Renal cortex interstitium (tissue), 15 donors: ENCODE data around the gene CFAP47. TPM values are rescaled to one million over a fixed set of nuclear protein-coding genes. Genes with fewer than 3 reads are reported as not detected.
"Not testable (repeated sequence)": the region's sequence is repeated elsewhere in the genome, so short reads cannot be mapped to it uniquely, and the experiment has no call there.

Experiments used
- DNase-seq, 11 donors: peaks; one replicate each; pipeline ENCODE4 v3.0.0-alpha.2; 2013; ENCODE audit warnings: low read depth in 9 of 11, low spot score in 4 of 11; ENCODE audit errors: extremely low read depth in 1 of 11
- long read RNA-seq, 16 experiments: transcript quantifications; one replicate each; lab custom pipeline, GENCODE V29; 2026
- polyA plus RNA-seq, 3 donors: library from polyadenylated mRNA; unstranded; fragments of 120-200 nt; gene quantifications; one replicate each; pipeline ENCODE4 v1.2.1, GENCODE V29; 2013; ENCODE audit not compliant: insufficient read length in 3 of 3

CFAP47 gene
- polyA plus RNA-seq, result under 1 TPM; 0.75 to 0.82 (median 0.76) TPM
- long read RNA-seq, donor 1, result 0 reads
- long read RNA-seq, donor 2, result 0 reads
- long read RNA-seq, donor 3, result 0 reads
- long read RNA-seq, donor 4, result 0 reads
- long read RNA-seq, donor 5, result 0 reads
- long read RNA-seq, donor 6, result 0 reads
- long read RNA-seq, donor 7, result 0 reads
- long read RNA-seq, donor 8, result 0 reads
- long read RNA-seq, donor 9, result 0 reads
- long read RNA-seq, donor 10, result 0 reads
- long read RNA-seq, donor 11, result 0 reads
- long read RNA-seq, donor 12, result 0 reads
- long read RNA-seq, donor 13, result 0 reads
- long read RNA-seq, donor 14, result 0 reads
- long read RNA-seq, donor 15, result 0 reads
- long read RNA-seq, donor 16, result 0 reads

GRCh38 chrX:35919536-35920309 is at the start of gene CFAP47:
Gene CFAP47, plus strand, starts transcription at chrX:35919734. Its CDS starts 66 bp downstream, at chrX:35919800.
- DNase-seq, result peak; percentile 10 to 56 (median 49)

DNA sequence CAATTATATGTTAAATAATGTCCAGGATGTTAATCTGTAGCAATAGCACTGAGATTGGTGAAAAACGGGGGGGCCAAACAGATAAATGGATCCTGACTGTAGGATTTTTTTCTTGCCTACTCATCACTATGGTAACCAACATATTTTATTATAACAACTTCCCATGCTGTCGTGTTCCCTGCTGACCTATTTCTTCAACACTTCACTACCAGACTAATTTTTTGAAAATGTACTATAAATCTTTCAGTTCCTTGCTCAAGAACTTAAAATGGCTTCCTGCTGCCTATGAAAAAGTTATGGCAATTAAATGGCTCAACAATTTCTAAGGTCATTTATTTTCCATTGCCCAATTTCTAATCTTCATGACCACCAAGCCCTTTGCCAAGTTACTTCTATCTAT is 38.9 kb upstream of the CFAP47 start:
- no peak for DNase-seq

DNA sequence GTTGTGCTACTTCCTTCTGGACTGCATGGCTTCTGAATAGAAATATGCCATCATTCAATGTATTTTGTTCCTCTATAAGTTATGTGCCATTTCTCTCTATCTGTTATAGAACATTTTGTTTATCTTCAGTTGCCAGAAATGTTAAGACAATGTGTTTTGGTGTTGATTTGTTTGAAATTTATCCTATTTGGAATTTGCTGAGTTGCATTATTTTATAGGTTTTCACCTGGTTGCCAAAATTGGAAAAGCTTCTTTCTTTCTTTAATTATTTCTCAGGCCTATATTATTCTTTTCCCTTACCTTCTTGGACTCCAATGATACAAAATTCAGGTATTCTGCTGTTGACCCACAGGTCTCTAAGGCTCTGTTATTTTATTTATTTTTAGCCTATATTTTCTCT is 33.4 kb upstream of the CFAP47 start:
- DNase-seq, result no peak

DNA sequence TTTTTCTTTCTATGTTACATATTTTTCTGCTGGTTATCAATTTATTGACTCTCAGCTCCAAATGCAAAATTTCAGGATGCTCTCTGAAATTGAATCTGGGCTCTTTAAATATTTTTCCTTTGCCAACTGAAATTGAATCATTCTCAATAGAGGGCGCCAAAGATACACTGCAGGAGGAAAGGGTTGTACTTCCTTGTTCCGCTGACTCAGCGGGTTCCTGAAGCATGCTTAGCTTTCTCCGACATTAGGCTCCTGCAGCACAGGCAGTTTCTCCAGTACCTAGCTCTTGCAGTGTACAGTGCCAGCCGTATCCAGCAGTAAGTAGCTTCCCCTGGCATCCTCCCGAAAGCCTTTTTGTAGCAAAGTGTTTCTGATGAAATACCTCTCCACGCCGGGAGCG is 28.8 kb upstream of the CFAP47 start:
- DNase-seq, result peak; percentile 3 to 33 (median 17)

DNA sequence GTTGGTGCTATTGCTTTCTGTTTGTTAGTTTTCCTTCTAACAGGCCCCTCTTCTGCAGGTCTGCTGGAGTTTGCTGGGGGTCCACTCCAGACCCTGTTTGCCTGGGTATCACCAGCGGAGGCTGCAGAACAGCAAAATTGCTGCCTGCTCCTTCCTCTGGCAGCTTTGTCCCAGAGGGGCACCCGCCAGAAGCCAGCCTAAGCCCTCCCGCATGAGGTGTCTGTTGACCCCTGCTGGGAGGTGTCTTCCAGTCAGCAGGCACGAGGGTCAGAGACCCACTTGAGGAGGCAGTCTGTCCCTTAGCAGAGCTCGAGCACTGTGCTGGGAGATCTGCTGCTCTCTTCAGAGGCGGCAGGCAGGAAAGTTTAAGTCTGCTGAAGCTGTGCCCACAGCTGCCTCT is 67.3 kb downstream of the CFAP47 start:
- not testable (repeated sequence) for DNase-seq

GRCh38 chrX:36007207-36007606 is 87.7 kb downstream of the CFAP47 start:
- no peak for DNase-seq

DNA sequence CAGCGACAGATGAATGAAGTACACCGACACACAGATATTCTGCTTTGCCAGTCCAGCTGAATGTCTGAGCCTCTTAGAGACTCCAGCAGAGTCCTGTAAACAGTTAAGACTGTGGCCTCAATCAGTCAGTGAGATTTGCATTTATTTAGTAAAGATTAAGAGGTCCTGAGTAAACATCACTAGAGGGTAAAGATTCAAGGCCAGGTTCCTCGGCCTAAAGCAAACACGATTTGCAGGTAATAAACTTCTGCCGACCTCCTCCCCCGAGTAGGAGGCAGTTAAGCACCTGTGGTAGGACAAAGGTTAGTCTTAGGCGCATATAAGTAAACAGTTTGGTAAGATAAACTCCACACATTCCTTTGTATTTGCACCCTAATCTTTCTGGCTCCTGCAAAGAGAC is 99.6 kb downstream of the CFAP47 start:
- DNase-seq, result no peak

DNA sequence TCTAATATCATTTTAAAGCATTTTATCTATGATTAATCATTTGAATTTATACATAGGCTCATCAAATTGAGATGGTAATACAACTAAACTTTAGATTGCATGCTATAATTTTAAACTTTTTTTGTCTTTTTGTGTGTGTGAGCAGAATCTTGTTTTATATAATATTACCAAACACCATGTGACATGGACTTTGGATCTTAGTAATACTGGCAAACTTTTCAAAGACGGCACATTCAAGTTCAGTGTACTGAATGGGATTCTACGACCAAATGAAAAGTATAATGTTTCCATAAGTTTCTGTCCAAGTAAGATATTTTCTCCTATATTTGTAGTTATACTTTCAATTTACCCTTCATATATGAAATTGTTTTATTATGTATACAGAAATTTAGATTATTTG is 116.0 kb downstream of the CFAP47 start:
- DNase-seq, result no peak

DNA sequence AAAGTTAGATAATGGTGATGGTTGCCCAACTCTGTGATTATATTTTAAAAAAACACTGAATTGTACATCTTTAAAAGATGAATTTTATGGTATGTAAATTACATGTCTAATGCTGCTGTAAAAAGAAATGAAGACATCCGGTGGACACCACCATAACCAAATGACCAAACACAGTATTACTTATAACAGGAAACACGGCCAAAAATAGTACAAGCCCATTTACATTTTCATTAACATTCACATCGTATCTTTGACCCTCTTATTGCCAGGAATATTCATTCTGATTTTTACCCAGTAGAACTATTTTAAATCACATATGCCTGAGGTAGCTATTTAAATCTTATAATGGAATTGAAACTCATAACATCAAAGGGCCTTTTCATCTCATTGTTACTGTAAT is 143.2 kb downstream of the CFAP47 start:
- DNase-seq, result no peak

DNA sequence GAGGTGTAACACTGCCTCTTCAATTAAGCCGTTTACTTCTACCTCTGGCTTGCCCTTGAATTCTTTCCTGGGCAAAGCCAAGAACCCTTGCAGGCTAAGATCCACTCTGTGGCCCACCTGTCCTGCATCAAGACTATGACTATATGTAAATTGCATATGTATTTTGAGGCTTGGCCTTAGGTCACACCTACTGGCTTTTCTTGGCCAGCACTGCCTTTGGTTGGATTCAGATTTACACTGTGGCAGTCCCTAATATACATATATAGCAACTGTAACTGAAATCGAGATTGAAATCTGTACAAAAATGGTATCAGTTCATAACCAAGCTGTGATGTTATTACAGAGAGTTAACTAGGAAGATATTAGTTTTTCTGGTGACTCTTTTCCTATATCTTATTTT is 151.5 kb downstream of the CFAP47 start:
- DNase-seq, result no peak

GRCh38 chrX:36075009-36075408 is 155.5 kb downstream of the CFAP47 start:
- not testable (repeated sequence) for DNase-seq

GRCh38 chrX:36083256-36083655 is 163.7 kb downstream of the CFAP47 start:
- no peak for DNase-seq

- no peak for DNase-seq
These were observed 167.8 kb downstream of the CFAP47 start for GRCh38 chrX:36087366-36087765.

DNA sequence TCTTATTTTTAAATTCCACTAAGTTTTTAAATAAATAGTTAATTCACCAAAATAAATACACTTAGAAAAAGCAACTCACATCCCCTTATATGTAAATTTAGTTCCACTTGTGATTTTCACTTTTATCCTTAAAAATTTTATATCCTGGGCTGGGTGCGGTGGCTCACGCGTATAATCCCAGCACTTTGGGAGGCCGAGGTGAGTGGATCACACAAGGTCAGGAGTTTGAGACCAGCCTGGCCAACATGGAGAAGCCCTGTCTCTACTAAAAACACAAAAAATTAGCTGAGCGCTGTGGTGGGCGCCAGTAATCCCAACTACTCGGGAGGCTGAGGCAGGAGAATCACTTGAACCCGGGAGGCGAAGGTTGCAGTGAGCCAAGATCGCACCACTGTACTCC is 169.4 kb downstream of the CFAP47 start:
- not testable (repeated sequence) for DNase-seq

DNA sequence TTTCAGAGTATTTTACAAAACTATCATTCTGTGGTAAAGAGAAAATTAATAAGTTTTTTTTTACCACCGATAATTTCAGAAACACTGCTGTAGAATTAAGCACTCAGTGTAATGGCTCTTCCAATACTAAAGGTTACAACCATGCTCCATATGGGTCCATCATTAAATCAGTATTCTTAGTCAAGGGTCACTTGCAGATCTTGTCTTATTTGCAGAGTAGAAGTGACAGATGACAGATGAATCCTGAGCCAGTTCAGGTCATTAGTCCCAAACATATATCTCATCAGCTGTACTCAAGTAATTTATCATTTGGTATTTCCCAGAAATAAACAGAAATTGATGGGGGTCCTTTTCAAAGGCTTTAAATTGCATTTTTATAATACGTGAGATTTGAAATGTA is 182.9 kb downstream of the CFAP47 start:
- DNase-seq, result no peak

DNA sequence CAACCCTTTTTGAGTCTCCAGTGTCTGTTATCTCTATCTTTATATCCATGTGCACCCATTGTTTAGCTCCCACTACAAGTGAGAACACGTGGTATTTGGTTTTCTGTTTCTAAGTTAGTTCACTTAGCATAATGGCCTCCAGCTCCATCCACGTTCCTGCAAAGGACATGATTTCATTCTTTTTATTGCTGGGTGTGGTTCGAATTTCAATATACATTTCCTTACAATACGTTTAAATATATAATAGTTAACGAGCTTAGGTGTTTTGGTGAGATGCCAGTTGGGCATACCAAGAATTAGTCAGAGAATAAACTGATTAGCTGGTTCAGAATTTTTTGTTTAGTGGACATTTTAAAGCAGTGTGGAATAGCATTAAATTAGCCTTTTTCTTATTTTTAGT is 196.7 kb downstream of the CFAP47 start:
- DNase-seq, result no peak

- no peak for DNase-seq
These were observed 239.7 kb downstream of the CFAP47 start for GRCh38 chrX:36159254-36159653.

- no peak for DNase-seq
These were observed 240.5 kb downstream of the CFAP47 start for GRCh38 chrX:36160081-36160480.

DNA sequence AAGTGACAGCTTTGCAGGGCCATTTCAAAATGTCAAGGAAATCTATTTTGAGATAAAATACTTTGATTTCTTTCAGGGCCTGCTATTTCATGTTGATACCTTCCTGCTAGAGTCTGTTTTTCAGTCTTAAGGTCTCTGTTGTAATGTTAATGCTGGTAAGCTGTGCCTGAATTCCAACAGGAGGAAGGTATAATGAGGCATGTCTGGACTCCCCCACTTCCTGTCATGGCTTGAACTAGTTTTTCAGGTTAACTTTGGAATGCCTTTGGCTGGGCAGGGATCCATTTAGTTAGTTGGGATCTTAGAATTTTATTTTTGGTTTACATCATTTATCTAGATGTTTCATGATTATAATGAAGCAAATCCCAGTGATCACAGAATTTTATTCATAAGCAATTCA is 279.0 kb downstream of the CFAP47 start:
- no peak for DNase-seq

DNA sequence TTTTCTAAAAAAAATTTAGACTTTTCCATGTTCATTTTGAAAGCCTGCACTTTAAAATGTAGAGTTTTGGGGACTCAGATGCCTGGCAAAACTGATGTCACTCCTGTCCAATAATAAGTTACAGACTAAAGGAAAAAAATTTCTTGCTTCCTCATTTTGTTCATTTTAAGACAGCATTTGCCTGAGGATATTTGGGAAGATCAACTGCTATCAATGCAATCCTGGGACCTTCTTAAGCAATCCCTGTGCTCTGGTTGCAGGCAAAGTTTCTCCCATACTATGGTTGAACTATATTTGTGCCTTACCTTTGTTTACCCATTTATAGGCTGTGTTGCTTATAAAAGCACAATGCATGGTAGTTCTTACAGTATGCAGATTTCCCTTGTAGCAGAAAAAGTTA is 280.4 kb downstream of the CFAP47 start:
- no peak for DNase-seq

- no peak for DNase-seq
These were observed 295.4 kb downstream of the CFAP47 start for GRCh38 chrX:36214924-36215323.
